H1 (cell line): ENCODE data around the gene ARHGAP24. TPM values are rescaled to one million over a fixed set of nuclear protein-coding genes. Genes with fewer than 3 reads are reported as not detected.

Experiments
- CTCF ChIA-PET: fragments of 300-600 bp; sonication (Branson Sonifier 250); formaldehyde crosslinking; loops from one replicate; lab custom pipeline; 2021; ENCODE audit not compliant: partially characterized antibody; lab: Charles Lee
- POLR2A ChIA-PET: fragments of 300-600 bp; sonication (Branson Sonifier 250); formaldehyde crosslinking; loops from one replicate; lab custom pipeline; 2021; ENCODE audit warnings: inconsistent platforms; ENCODE audit not compliant: partially characterized antibody; lab: Charles Lee
- DNase-seq, 2 experiments: peaks; one replicate each; pipeline versions ENCODE4 v3.0.0 to v3.0.0-alpha.2; 2010 to 2022; ENCODE audit warnings: low spot score in 2 of 2, low read depth in 1 of 2, mixed read lengths in 1 of 2
- FAIRE-seq: peaks from 2 replicates; lab custom pipeline; 2011; peaks lifted over from hg19 to GRCh38; lab: Jason Lieb, UNC
- H2AFZ ChIP-seq: 2 replicates; pipeline ENCODE4 v1.8.1; 2012; ENCODE audit warnings: low read length, inconsistent platforms
- H2AK5ac ChIP-seq: 2 replicates; pipeline ENCODE4 v1.6.1; 2013; ENCODE audit warnings: low read depth, low read length
- H2BK120ac ChIP-seq: replicated peaks from 2 replicates; pipeline ENCODE3; 2013; ENCODE audit warnings: low read depth, low read length, inconsistent platforms
- H2BK12ac ChIP-seq: 2 replicates; pipeline ENCODE4 v1.6.1; 2013; ENCODE audit warnings: low read depth, low read length
- H2BK15ac ChIP-seq: 2 replicates; pipeline ENCODE4 v1.6.1; 2013; ENCODE audit warnings: low read length
- H2BK20ac ChIP-seq: 2 replicates; pipeline ENCODE4 v1.6.1; 2013; ENCODE audit warnings: low read length
- H2BK5ac ChIP-seq: 2 replicates; pipeline ENCODE4 v1.6.1; 2013; ENCODE audit warnings: low read depth, low read length
- H3K14ac ChIP-seq: 2 replicates; pipeline ENCODE4 v1.6.1; 2013; ENCODE audit warnings: inconsistent platforms; ENCODE audit not compliant: insufficient read length
- H3K18ac ChIP-seq: 2 replicates; pipeline ENCODE4 v1.6.1; 2013; ENCODE audit warnings: low read length; ENCODE audit errors: extremely low read depth
- H3K23ac ChIP-seq: 2 replicates; pipeline ENCODE4 v1.6.1; 2013; ENCODE audit warnings: inconsistent platforms; ENCODE audit not compliant: insufficient read length
- H3K23me2 ChIP-seq: 2 replicates; pipeline ENCODE4 v1.6.1; 2013; ENCODE audit warnings: low read depth, low read length
- H3K27ac ChIP-seq: 2 replicates; pipeline ENCODE4 v1.6.1; 2011; ENCODE audit warnings: low read depth, low read length, inconsistent platforms
- H3K27me3 ChIP-seq, 4 experiments: replicated peaks in 1 of 4; 1 replicate in 1 of 4; 2 replicates in 3 of 4; pipeline versions ENCODE4 v1.6.1 to v1.8.1; 2011 to 2013; ENCODE audit warnings: low read length in 3 of 4, mild to moderate bottlenecking in 3 of 4, inconsistent platforms in 2 of 4, mixed read lengths in 2 of 4, moderate library complexity in 1 of 4; ENCODE audit not compliant: control insufficient read depth in 3 of 4, insufficient read depth in 3 of 4; ENCODE audit errors: extremely low read depth in 1 of 4
- H3K36me3 ChIP-seq, 4 experiments: 2 replicates each; pipeline versions ENCODE4 v1.6.1 to v1.8.1; 2011 to 2013; ENCODE audit warnings: mild to moderate bottlenecking in 4 of 4, low read length in 3 of 4, moderate library complexity in 2 of 4, control low read depth in 1 of 4, inconsistent platforms in 1 of 4; ENCODE audit not compliant: insufficient read depth in 4 of 4, control insufficient read depth in 2 of 4
- H3K4ac ChIP-seq: replicated peaks from 2 replicates; pipeline ENCODE3; 2013; ENCODE audit warnings: low read length, low read depth, mixed read lengths, inconsistent platforms; ENCODE audit not compliant: insufficient read length
- H3K4me1 ChIP-seq, 4 experiments: replicated peaks in 1 of 4; 1 replicate in 1 of 4; 2 replicates in 3 of 4; pipeline versions ENCODE4 v1.6.1 to v1.8.1; 2011 to 2013; ENCODE audit warnings: low read length in 3 of 4, inconsistent platforms in 2 of 4, mixed read lengths in 1 of 4; ENCODE audit not compliant: insufficient read depth in 4 of 4, control insufficient read depth in 3 of 4
- H3K4me2 ChIP-seq, 2 experiments: 2 replicates each; pipeline versions ENCODE4 v1.6.1 to v1.8.1; 2011 to 2013; ENCODE audit warnings: low read depth in 2 of 2, low read length in 2 of 2, control low read depth in 1 of 2, inconsistent platforms in 1 of 2, mild to moderate bottlenecking in 1 of 2; ENCODE audit not compliant: insufficient read depth in 1 of 2
- H3K4me3 ChIP-seq, 4 experiments: fragments of 200-600, 300-600 bp in 1 of 4; sonication (generic), shearing (Covaris generic), sonication (Bioruptor Twin) in 1 of 4; 2 replicates each; pipeline versions ENCODE4 v1.5.1 to v1.8.1; 2011 to 2016; ENCODE audit warnings: low read length in 4 of 4, low read depth in 3 of 4, control low read depth in 2 of 4, inconsistent platforms in 2 of 4, mild to moderate bottlenecking in 2 of 4, mixed read lengths in 1 of 4, moderate library complexity in 1 of 4; ENCODE audit not compliant: insufficient read depth in 2 of 4; ENCODE audit errors: extremely low read depth in 1 of 4
- H3K56ac ChIP-seq: replicated peaks from 2 replicates; pipeline ENCODE3; 2013; ENCODE audit warnings: low read depth, mild to moderate bottlenecking, mixed read lengths, low read length, inconsistent platforms; ENCODE audit not compliant: insufficient read length
- H3K79me1 ChIP-seq: 2 replicates; pipeline ENCODE4 v1.6.1; 2013; ENCODE audit warnings: low read depth, low read length, control low read depth
- H3K79me2 ChIP-seq, 2 experiments: 2 replicates each; pipeline versions ENCODE4 v1.6.1 to v1.8.1; 2012 to 2013; ENCODE audit warnings: low read length in 2 of 2, mild to moderate bottlenecking in 2 of 2, inconsistent platforms in 1 of 2; ENCODE audit not compliant: insufficient read depth in 2 of 2, control insufficient read depth in 1 of 2
- H3K9ac ChIP-seq, 4 experiments: replicated peaks in 1 of 4; 1 replicate in 1 of 4; 2 replicates in 3 of 4; pipeline versions ENCODE4 v1.6.1 to v1.8.1; 2011 to 2013; ENCODE audit warnings: low read depth in 3 of 4, low read length in 3 of 4, control low read depth in 2 of 4, mild to moderate bottlenecking in 2 of 4, moderate library complexity in 2 of 4, inconsistent platforms in 1 of 4; ENCODE audit errors: extremely low read depth in 1 of 4
- H3K9me3 ChIP-seq, 2 experiments: 2 replicates each; pipeline versions ENCODE4 v1.6.1 to v1.8.1; 2012 to 2013; ENCODE audit warnings: mild to moderate bottlenecking in 2 of 2, moderate library complexity in 2 of 2, control low read depth in 1 of 2, inconsistent platforms in 1 of 2, low read depth in 1 of 2, low read length in 1 of 2, mixed read lengths in 1 of 2; ENCODE audit not compliant: insufficient read depth in 2 of 2
- H4K20me1 ChIP-seq, 2 experiments: replicated peaks in 1 of 2; 2 replicates each; pipeline versions ENCODE3 to v1.8.1; 2011 to 2013; ENCODE audit warnings: inconsistent platforms in 2 of 2, low read length in 2 of 2, mild to moderate bottlenecking in 1 of 2; ENCODE audit not compliant: insufficient read depth in 2 of 2, control insufficient read depth in 1 of 2
- H4K5ac ChIP-seq: 2 replicates; pipeline ENCODE4 v1.6.1; 2013; ENCODE audit warnings: low read length, low read depth, mixed read lengths, inconsistent platforms; ENCODE audit not compliant: insufficient read length
- H4K8ac ChIP-seq: 2 replicates; pipeline ENCODE4 v1.8.0; 2013; ENCODE audit warnings: mild to moderate bottlenecking, moderate library complexity, low read length, inconsistent platforms; ENCODE audit not compliant: insufficient read depth; ENCODE audit errors: extremely low read depth
- H4K91ac ChIP-seq: replicated peaks from 2 replicates; pipeline ENCODE3; 2013; ENCODE audit warnings: low read length, mixed read lengths, inconsistent platforms; ENCODE audit not compliant: insufficient read length
- CREB1 ChIP-seq: IDR thresholded peaks from 2 replicates; pipeline ENCODE4 v1.6.1; 2012; ENCODE audit warnings: inconsistent platforms
- PHF8 ChIP-seq: fragments of 200-600 bp; sonication (generic); conservative IDR thresholded peaks from 2 replicates; pipeline ENCODE4 v1.7.1; 2012; ENCODE audit warnings: low read depth, mild to moderate bottlenecking, inconsistent platforms, low read length, moderate library complexity
- RFX5 ChIP-seq: IDR thresholded peaks from 2 replicates; pipeline ENCODE4 v1.6.1; 2011; ENCODE audit warnings: low read depth, low read length, improper control_type of control experiment, borderline replicate concordance
- SIN3A ChIP-seq, 2 experiments: IDR thresholded peaks in 1 of 2; conservative IDR thresholded peaks in 1 of 2; 2 replicates each; pipeline ENCODE4 v1.6.1; 2011 to 2012; ENCODE audit warnings: low read length in 2 of 2, improper control_type of control experiment in 1 of 2, low read depth in 1 of 2, mild to moderate bottlenecking in 1 of 2
- SIRT6 ChIP-seq: IDR thresholded peaks from one replicate; pipeline ENCODE4 v1.7.1; 2012; ENCODE audit warnings: low read length, inconsistent platforms
- SRF ChIP-seq: IDR thresholded peaks from 2 replicates; pipeline ENCODE4 v1.6.1; 2011; ENCODE audit warnings: mild to moderate bottlenecking, low read depth, low read length, moderate library complexity
- WGBS, 2 experiments: shearing (Covaris generic) in 1 of 2; methylation state at CpG; one replicate each; pipeline versions ENCODE4 v1.1.6 to v1.1.7; 2013 to 2015; ENCODE audit warnings: low lambda C conversion rate in 2 of 2, mixed read lengths in 2 of 2, inconsistent platforms in 1 of 2, low coverage in 1 of 2, missing lambda C conversion rate in 1 of 2; ENCODE audit not compliant: insufficient replicate concordance in 2 of 2, insufficient coverage in 1 of 2, insufficient read length in 1 of 2; ENCODE audit errors: extremely low coverage in 1 of 2, missing lambda C conversion rate in 1 of 2; 5-methylcytosine and 5-hydroxymethylcytosine counted together
- polyA plus RNA-seq, 7 experiments: library from polyadenylated mRNA; depleted of rRNA in 3 of 7; stranded (reverse) in 5 of 7; unstranded in 2 of 7; fragments of >200 nt in 5 of 7; fragments of 200-250 nt in 2 of 7; gene quantifications; 1 replicate in 5 of 7; 2 replicates in 1 of 7; 4 replicates in 1 of 7; pipeline versions ENCODE4 v1.2.1 to v1.2.3, GENCODE V29; 2011 to 2013; ENCODE audit warnings: missing spikeins in 2 of 7, mixed read lengths in 2 of 7
- total RNA-seq: library from RNA; stranded (reverse); fragmentation: NEBNext Ultra II Directional; extraction: Animal tissue kit (Norgen Biotek cat#: 25700); gene quantifications from 2 replicates; pipeline ENCODE4 v1.2.1, GENCODE V29; 2021

ARHGAP24 gene
- total and polyA plus RNA-seq, 2 of the 8 experiments (the other 6 are each of a cell fraction or from before 2014, with no cell fraction given): 0.08 to 0.50 TPM

DNA sequence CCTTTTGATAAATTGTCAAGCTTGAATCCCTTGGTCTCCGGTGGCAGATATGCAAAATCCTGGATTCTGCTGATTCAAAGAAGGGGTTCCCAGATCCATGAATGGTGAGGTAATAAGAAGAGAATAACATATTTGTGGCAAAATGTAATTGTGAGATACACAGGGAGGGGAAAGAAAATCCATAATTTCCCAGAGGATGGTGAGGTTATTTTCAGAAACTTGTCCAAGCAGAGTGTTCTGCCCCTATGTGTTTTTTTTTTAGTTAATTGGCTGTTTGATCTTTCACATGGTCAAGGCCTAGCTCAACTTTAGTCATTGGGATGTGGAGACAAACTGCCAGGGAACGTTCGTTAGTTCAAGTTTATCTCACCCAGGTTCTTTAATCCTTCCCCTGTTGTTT is 476.1 kb downstream of the ARHGAP24 start:
- no peak overlapping the region for H3K23ac ChIP-seq
- no peaks in the 10 kb centered on the region for H3K79me1 ChIP-seq
- no peak overlapping the region for H2BK120ac ChIP-seq
- no peak overlapping the region for H4K91ac ChIP-seq
- no peak overlapping the region for H3K14ac ChIP-seq
- peaks cover 0 to 11% (median 5%) of the 10 kb centered on the region in 4 experiments; a peak in 4 of 7 replicates for H3K4me1 ChIP-seq
- no peak overlapping the region for H2BK15ac ChIP-seq
- H4K5ac ChIP-seq: no peak overlapping the region
- H2BK20ac ChIP-seq: no peak overlapping the region
- H3K18ac ChIP-seq: no peak overlapping the region
- H2AK5ac ChIP-seq: no peak overlapping the region
- H3K9ac ChIP-seq: no peak overlapping the region
- no peaks in the 10 kb centered on the region; a peak in 1 of 8 replicates for H3K36me3 ChIP-seq
- H2AFZ ChIP-seq: no peak overlapping the region
- H3K27me3 ChIP-seq: no peaks in the 10 kb centered on the region
- CTCF ChIA-PET: no interaction called here
- no peak overlapping the region for H2BK12ac ChIP-seq
- no peak overlapping the region for H3K4ac ChIP-seq
- H3K56ac ChIP-seq: no peak overlapping the region
- no peak overlapping the region for H4K8ac ChIP-seq
- H3K23me2 ChIP-seq: no peaks in the 10 kb centered on the region
- POLR2A ChIA-PET: no interaction called here
- no peaks in the 10 kb centered on the region for H3K79me2 ChIP-seq
- H3K4me3 ChIP-seq: no peak overlapping the region
- H2BK5ac ChIP-seq: no peak overlapping the region
- no peak for FAIRE-seq
- H3K9me3 ChIP-seq: no peaks in the 10 kb centered on the region
- no peak overlapping the region for H3K27ac ChIP-seq
- H3K4me2 ChIP-seq: no peak overlapping the region
- DNase-seq: no peak
- WGBS, 2 experiments: 91% methylated on average over 3 of the region's 3 CpGs; no CpG with 5 or more reads in 1 of the 2 experiments
- TF ChIP-seq CREB1 (no peak), SRF (no peak), SIN3A (conservative IDR thresholded peaks at IDR 0.05 in 1 of 2, IDR thresholded peaks at IDR 0.05 in 1 of 2; ENCODE audit: low read depth in 1 of 2, low read length in 2 of 2) (no peak), SIRT6 (no peak), RFX5 (no peak), PHF8 (no peak)
- no peaks in the 10 kb centered on the region for H4K20me1 ChIP-seq
